Thyroid gland (tissue), 4 donors: ENCODE results near the gene RPL12. TPM values are rescaled to one million over a fixed set of nuclear protein-coding genes. Genes with fewer than 3 reads are reported as not detected.

ENCODE experiments used
- DNase-seq, 2 donors: peaks; one replicate each; pipeline ENCODE4 v3.0.0-alpha.2; 2019
- H3K27ac ChIP-seq, 3 donors: fragments of 200-600 bp; sonication (generic); 1 replicate in 2 of 3; 2 replicates in 1 of 3; pipeline ENCODE4 v1.5.1; 2016 to 2019; ENCODE audit warnings: mild to moderate bottlenecking in 1 of 3, moderate library complexity in 1 of 3
- H3K27me3 ChIP-seq: fragments of 200-600 bp; sonication (generic); one replicate; pipeline ENCODE4 v1.5.1; 2019
- H3K36me3 ChIP-seq, 2 donors: fragments of 200-600 bp; sonication (generic); one replicate each; pipeline ENCODE4 v1.5.1; 2016 to 2019
- H3K4me1 ChIP-seq, 2 donors: fragments of 200-600 bp; sonication (generic); one replicate each; pipeline ENCODE4 v1.5.1; 2017 to 2019
- H3K4me3 ChIP-seq, 3 donors: fragments of 200-600 bp; sonication (generic); replicated peaks in 1 of 3; 1 replicate in 2 of 3; 2 replicates in 1 of 3; pipeline ENCODE4 v1.5.1; 2016; ENCODE audit warnings: mild to moderate bottlenecking in 1 of 3
- H3K9me3 ChIP-seq: fragments of 200-600 bp; sonication (generic); one replicate; pipeline ENCODE4 v1.5.1; 2017
- POLR2A ChIP-seq, 2 donors: fragments of 450-650 bp; IDR thresholded peaks; one replicate each; pipeline ENCODE4 v1.6.1; 2017; ENCODE audit warnings: antibody characterized with exemption in 2 of 2, mild to moderate bottlenecking in 2 of 2, moderate library complexity in 1 of 2
- WGBS, 2 donors: methylation state at CpG; one replicate each; pipeline ENCODE4 v1.1.5; 2017; 5-methylcytosine and 5-hydroxymethylcytosine counted together
- intact Hi-C: fragments of 100-400 bp; cut with DNase I; formaldehyde crosslinking; loops from one replicate; pipeline ENCODE4 v1.15.1; 2023
- total RNA-seq, 4 donors: library from RNA; depleted of rRNA; stranded (reverse); fragments of >200 nt; gene quantifications; one replicate each; pipeline ENCODE4 v1.2.3, GENCODE V29; 2016
- TF ChIP-seq, protein P1 (sequence below), 6 experiments: fragments of 200-600 bp in 3 of 6; fragments of 450-650 bp in 3 of 6; sonication (generic) in 3 of 6; IDR thresholded peaks; one replicate each; pipeline ENCODE4 v1.5.1; 2016 to 2019; ENCODE audit warnings: antibody characterized with exemption in 6 of 6, mild to moderate bottlenecking in 2 of 6, inconsistent platforms in 1 of 6, moderate library complexity in 1 of 6

RPL12 gene
- total RNA-seq, 4 donors from 2014 or later, result 1,286 to 2,844 (median 1,849) TPM

DNA sequence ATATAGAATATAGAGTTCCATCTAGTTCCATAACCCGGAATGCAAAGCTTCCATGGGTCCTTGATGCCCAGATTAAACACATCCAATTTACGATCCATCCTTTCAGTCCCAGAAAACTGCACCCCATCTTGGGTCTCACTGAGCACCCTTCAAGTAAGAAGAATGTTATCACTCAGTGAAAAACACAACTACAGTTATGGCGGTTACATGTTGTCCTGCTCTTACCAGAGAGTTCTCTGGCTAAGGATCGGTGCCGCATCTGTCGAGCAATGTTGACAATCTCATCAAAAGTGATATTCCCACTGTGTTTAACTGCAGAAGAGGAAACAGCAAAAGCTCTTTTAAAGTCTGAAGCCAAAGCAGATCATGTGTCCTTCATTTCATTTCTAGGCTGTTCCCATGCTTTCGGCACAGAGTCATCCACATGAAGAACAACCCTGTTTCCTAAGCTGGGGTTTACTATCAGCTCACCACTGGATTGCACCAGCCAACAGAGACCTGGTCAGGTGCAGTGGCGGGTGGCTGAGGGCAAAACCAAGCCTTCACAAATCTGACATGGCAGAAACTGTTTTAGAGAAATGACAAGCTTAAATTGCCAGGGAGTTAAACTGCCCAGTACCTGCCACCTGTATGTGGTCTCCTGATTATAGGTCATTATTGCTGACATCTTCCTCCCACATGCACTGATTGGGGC lies 2.9 kb downstream of the RPL12 start:
- Histone ChIP-seq H3K4me3 (no peak overlapping the region), H3K27ac (no peak overlapping the region), H3K27me3 (no peaks in the 10 kb centered on the region), H3K9me3 (no peaks in the 10 kb centered on the region), H3K36me3 (peaks cover 44% of the 10 kb centered on the region in 2 donors), H3K4me1 (peaks cover 25 to 47% of the 10 kb centered on the region in 2 donors)
- TF ChIP-seq, protein P1, sequence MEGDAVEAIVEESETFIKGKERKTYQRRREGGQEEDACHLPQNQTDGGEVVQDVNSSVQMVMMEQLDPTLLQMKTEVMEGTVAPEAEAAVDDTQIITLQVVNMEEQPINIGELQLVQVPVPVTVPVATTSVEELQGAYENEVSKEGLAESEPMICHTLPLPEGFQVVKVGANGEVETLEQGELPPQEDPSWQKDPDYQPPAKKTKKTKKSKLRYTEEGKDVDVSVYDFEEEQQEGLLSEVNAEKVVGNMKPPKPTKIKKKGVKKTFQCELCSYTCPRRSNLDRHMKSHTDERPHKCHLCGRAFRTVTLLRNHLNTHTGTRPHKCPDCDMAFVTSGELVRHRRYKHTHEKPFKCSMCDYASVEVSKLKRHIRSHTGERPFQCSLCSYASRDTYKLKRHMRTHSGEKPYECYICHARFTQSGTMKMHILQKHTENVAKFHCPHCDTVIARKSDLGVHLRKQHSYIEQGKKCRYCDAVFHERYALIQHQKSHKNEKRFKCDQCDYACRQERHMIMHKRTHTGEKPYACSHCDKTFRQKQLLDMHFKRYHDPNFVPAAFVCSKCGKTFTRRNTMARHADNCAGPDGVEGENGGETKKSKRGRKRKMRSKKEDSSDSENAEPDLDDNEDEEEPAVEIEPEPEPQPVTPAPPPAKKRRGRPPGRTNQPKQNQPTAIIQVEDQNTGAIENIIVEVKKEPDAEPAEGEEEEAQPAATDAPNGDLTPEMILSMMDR (IDR thresholded peaks at IDR 0.05), result no peak
- no peak for TF ChIP-seq POLR2A (IDR thresholded peaks at IDR 0.05)
- intact Hi-C loops, result no loop called here
- DNase-seq, result no peak
- 91 to 94% methylated on average over 8 of the region's 8 CpGs for WGBS, 2 donors

DNA sequence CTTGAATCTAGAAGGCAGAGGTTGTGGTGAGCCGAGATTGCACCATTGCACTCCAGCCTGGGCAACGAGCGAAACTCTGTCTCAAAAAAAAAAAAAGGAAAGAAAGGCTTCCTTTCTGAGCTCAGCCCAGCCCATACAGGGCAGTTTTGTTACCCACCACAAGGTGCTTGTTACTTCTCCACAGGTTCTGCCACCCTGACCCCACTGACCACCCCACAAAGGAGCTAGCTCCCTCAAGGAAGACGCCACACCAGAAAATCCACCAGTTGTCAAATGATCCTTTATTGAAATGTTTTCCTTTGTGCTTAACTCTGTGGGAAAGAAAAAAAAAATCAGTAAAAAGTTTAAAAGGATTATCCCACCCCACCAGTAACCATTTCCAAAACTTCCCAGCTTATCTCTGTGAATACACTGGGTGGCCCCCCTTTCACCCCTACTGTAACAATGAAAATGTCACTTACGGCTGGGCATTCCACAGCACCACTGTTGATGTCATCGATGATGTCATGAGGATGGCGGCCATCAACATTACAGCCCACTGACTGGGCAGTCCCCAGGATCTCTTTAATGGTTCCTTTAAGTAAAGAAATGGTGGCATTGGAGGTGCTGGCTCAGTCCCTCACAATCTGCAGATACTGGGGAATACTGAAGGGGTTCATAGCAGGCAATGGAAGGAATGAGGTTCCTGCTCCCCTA lies 3.6 kb downstream of the RPL12 start:
- Histone ChIP-seq H3K27ac (no peak overlapping the region), H3K27me3 (no peaks in the 10 kb centered on the region), H3K9me3 (no peaks in the 10 kb centered on the region), H3K4me1 (peaks cover 22 to 42% of the 10 kb centered on the region in 2 donors), H3K36me3 (peaks cover 44 to 46% of the 10 kb centered on the region in 2 donors), H3K4me3 (no peak overlapping the region)
- no peak for TF ChIP-seq POLR2A (IDR thresholded peaks at IDR 0.05)
- TF ChIP-seq, protein P1 (IDR thresholded peaks at IDR 0.05), result no peak
- intact Hi-C loops, result no loop called here
- WGBS, 2 donors, result 78 to 92% methylated on average over 7 of the region's 7 CpGs
- DNase-seq, result no peak

DNA sequence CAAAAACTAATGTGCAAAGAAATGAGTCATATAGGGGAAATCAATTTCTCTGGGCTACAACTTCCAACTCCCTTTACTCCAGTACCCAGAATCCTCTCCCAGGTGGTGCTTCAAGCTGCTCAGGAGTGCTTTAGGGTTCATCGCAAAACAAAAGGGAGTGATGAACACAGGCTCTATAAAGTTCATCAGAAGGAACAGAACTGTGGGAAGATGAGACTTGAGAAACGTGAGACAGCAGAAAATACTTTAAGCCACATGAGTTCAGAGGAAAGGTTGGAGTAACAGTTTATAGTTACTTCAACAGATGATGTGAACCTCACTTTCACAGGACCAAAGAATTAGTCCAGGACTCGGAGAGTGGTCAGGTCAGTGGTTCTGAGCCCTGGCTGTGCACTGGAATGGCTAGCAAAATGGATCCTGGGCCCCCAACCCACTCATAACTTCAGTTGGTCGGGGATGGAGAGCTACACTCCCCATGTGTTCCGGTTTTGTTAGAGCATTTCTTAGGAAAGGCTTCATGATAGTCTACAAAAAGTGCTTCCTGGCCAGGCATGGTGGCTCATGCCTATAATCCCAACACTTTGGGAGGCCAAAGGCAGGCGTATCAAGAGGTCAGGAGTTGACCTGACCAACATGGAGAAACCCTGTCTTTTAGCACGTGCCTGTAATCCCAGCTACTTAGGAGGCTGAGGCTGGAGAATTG lies 4.3 kb downstream of the RPL12 start:
- Histone ChIP-seq H3K36me3 (peaks cover 44 to 53% of the 10 kb centered on the region in 2 donors), H3K9me3 (no peaks in the 10 kb centered on the region), H3K27ac (no peak overlapping the region), H3K4me1 (peaks cover 15 to 36% of the 10 kb centered on the region in 2 donors), H3K27me3 (no peaks in the 10 kb centered on the region), H3K4me3 (no peak overlapping the region)
- TF ChIP-seq, protein P1 (IDR thresholded peaks at IDR 0.05), result no peak
- TF ChIP-seq POLR2A (IDR thresholded peaks at IDR 0.05), result no peak
- intact Hi-C loops, result no loop called here
- WGBS, 2 donors, result 86 to 93% methylated on average over 7 of the region's 7 CpGs
- no peak for DNase-seq

DNA sequence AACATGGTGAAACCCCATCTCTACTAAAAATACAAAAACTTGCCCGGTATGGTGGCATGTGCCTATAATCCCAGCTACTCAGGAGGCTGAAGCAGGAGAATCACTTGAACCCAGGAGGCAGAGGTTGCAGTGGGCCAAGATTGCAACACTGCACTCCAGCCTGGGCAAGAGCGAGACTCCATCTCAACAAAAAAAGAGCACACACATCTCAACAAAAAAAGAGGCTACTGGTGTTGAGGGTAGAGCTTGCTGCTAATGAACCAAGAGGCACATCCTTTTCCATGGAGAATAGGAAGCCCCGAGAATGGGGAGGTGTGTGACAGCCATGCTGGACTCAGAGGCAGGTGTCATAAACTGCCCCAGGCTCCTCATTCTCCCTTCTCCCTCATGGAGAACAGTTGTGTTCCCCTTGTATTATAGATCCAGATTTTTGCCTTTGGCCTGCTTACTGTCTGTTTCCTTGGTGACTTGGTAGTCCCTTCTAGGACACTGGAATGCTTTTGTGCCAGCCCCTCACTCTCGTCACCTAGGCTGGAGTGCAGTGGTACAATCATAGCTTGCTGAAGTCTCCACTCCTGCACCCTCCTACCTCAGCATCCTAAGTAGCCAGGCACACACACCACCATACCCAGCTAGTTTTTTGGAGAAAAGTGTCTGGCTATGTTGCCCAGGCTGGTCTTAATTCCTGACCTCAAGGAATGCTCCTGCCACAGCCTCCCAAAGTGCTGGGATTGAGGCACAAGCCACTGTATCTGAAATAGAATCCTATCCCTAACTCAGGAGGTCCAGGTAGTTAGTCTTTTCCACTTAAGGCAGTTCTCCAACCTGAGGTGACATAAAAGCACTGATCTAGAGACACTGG lies 5.1 kb downstream of the RPL12 start:
- Histone ChIP-seq H3K36me3 (peaks cover 48 to 59% of the 10 kb centered on the region in 2 donors), H3K27ac (no peak overlapping the region), H3K4me3 (no peak overlapping the region), H3K27me3 (no peaks in the 10 kb centered on the region), H3K4me1 (peaks cover 14 to 36% of the 10 kb centered on the region in 2 donors), H3K9me3 (no peaks in the 10 kb centered on the region)
- intact Hi-C loops, result no loop called here
- DNase-seq, result no peak
- WGBS, 2 donors, result 84 to 90% methylated on average over 4 of the region's 4 CpGs
- TF ChIP-seq, protein P1 (IDR thresholded peaks at IDR 0.05), result no peak
- no peak for TF ChIP-seq POLR2A (IDR thresholded peaks at IDR 0.05)
